Head of caudate nucleus (tissue), 42 donors: ENCODE data around the gene L2HGDH.
"Not testable (repeated sequence)": the region's sequence is repeated elsewhere in the genome, so short reads cannot be mapped to it uniquely, and the experiment has no call there.

ENCODE experiments used
- DNase-seq, 42 donors: peaks; one replicate each; pipeline versions ENCODE4 v3.0.0 to v3.0.0-alpha.2; 2020 to 2021; ENCODE audit warnings: mixed read lengths in 7 of 42
- intact Hi-C: fragments of 100-400 bp; cut with DNase I; formaldehyde crosslinking; loops from one replicate; pipeline ENCODE4 v1.15.0; 2022

L2HGDH gene

GRCh38 chr14:50311972-50312733, at the start of gene L2HGDH, which contains the start of gene DMAC2L:
TSS of gene L2HGDH (minus strand) at chr14:50312229. CDS start at chr14:50312150, 79 bp downstream.
TSS of gene DMAC2L (plus strand) at chr14:50312324. CDS start at chr14:50321488, 9,164 bp downstream.
- intact Hi-C loops = loop anchor here (5.0 to 10.0 kb wide), 2 partner anchors 80 to 83 kb away; partner anchors contain the start of genes CDKL1 and SOS2
- DNase-seq = peak; percentile 80 to 98 (median 95)

GRCh38 chr14:50360851-50361250, 48.8 kb upstream of the L2HGDH start:
- intact Hi-C loops = no loop called here
- no peak for DNase-seq

- intact Hi-C loops = no loop called here
- DNase-seq = no peak
These were observed 48.1 kb upstream of the L2HGDH start for GRCh38 chr14:50360093-50360492.

GRCh38 chr14:50359631-50360030, 47.6 kb upstream of the L2HGDH start:
- intact Hi-C loops = no loop called here
- no peak for DNase-seq

GRCh38 chr14:50357753-50358395, 45.8 kb upstream of the L2HGDH start:
- intact Hi-C loops = no loop called here
- DNase-seq = peak in 29 of 42 donors; percentile 15 to 78 (median 38)

GRCh38 chr14:50357124-50357523, 45.1 kb upstream of the L2HGDH start:
- intact Hi-C loops = no loop called here
- no peak for DNase-seq

GRCh38 chr14:50356283-50356682, 44.3 kb upstream of the L2HGDH start:
- intact Hi-C loops, DNase-seq: not testable (repeated sequence)

GRCh38 chr14:50355692-50356091, 43.7 kb upstream of the L2HGDH start:
- intact Hi-C loops = no loop called here
- DNase-seq = no peak

GRCh38 chr14:50354527-50354926, 42.5 kb upstream of the L2HGDH start:
- intact Hi-C loops = no loop called here
- no peak for DNase-seq

GRCh38 chr14:50353126-50353525, 41.1 kb upstream of the L2HGDH start:
- intact Hi-C loops = no loop called here
- no peak for DNase-seq

- no peak for DNase-seq
- intact Hi-C loops = no loop called here
These were observed 40.6 kb upstream of the L2HGDH start for GRCh38 chr14:50352584-50352983.

- peak in 2 of 42 donors; percentile 15 to 25 for DNase-seq
- intact Hi-C loops = no loop called here
These were observed 38.9 kb upstream of the L2HGDH start for GRCh38 chr14:50350975-50351374.

GRCh38 chr14:50348933-50349332, 36.9 kb upstream of the L2HGDH start:
- intact Hi-C loops = loop anchor here (10.0 kb wide), 1 partner anchor 46 kb away; the partner anchor contains the start of gene CDKL1
- no peak for DNase-seq

- no peak for DNase-seq
- intact Hi-C loops = loop anchor here (10.0 kb wide), 1 partner anchor 47 kb away; the partner anchor contains the start of gene CDKL1
These were observed 35.5 kb upstream of the L2HGDH start for GRCh38 chr14:50347521-50347920.

GRCh38 chr14:50345846-50346422, 33.9 kb upstream of the L2HGDH start:
- intact Hi-C loops = loop anchor here (10.0 kb wide), 1 partner anchor 49 kb away; the partner anchor contains the start of gene CDKL1
- no peak for DNase-seq

GRCh38 chr14:50344876-50345563, 33.0 kb upstream of the L2HGDH start:
- intact Hi-C loops = loop anchor here (5.0 to 10.0 kb wide), 2 partner anchors 50 to 187 kb away; partner anchors contain the start of genes CDKL1 and MAP4K5

GRCh38 chr14:50344116-50344775, 32.2 kb upstream of the L2HGDH start:
- intact Hi-C loops = loop anchor here (5.0 to 10.0 kb wide), 2 partner anchors 51 to 188 kb away; partner anchors contain the start of genes CDKL1 and MAP4K5
- DNase-seq = no peak

More at GRCh38 chr14:50344876-50345563, 33.0 kb upstream of the L2HGDH start:
- DNase-seq = no peak

- intact Hi-C loops = loop anchor here (5.0 to 10.0 kb wide), 2 partner anchors 51 to 189 kb away; partner anchors contain the start of genes CDKL1 and MAP4K5
These were observed 31.4 kb upstream of the L2HGDH start for GRCh38 chr14:50343434-50343833.

More at GRCh38 chr14:50343434-50343833, 31.4 kb upstream of the L2HGDH start:
- no peak for DNase-seq
